Bronchus fibroblast of lung (primary cell): ENCODE measurements around the gene KIFAP3. TPM values are rescaled to one million over a fixed set of nuclear protein-coding genes. Genes with fewer than 3 reads are reported as not detected.

Source experiments
- total RNA-seq: library from RNA; depleted of rRNA; stranded (reverse); fragments of >200 nt; gene quantifications from 2 replicates; pipeline ENCODE4 v1.2.3, GENCODE V29; 2015

The KIFAP3 gene
- 13.2 and 15.3 TPM in 2 replicates for total RNA-seq

GRCh38 chr1:170074250-170075157 lies at the start of gene KIFAP3:
Gene KIFAP3, minus strand, starts transcription at chr1:170074695. Its CDS starts 228 bp downstream, at chr1:170074467.

GRCh38 chr1:169893645-169894423 lies 180.7 kb downstream of the KIFAP3 start, which contains the start of gene SCYL3:
Gene SCYL3, minus strand, starts transcription at chr1:169893896. Its CDS starts 5,056 bp downstream, at chr1:169888840.

Other genes starting within 250 kb of the KIFAP3 start
- 3.7 and 4.2 TPM in 2 replicates for gene SCYL3, start 180.8 kb downstream of the KIFAP3 start, total RNA-seq
- gene NTMT2, start 71.3 kb upstream of the KIFAP3 start, total RNA-seq, result not detected in 2 replicates